Fibroblast of lung (primary cell): Measurements from ENCODE around the gene KIF2A. TPM values are rescaled to one million over a fixed set of nuclear protein-coding genes. Genes with fewer than 3 reads are reported as not detected.

ENCODE experiments used
- DNase-seq, 2 donors: peaks; one replicate each; pipeline versions ENCODE4 v3.0.0 to v3.0.0-alpha.2; 2010; ENCODE audit warnings: low read depth in 2 of 2
- H2AFZ ChIP-seq: 2 replicates; pipeline ENCODE4 v1.5.1; 2012; ENCODE audit warnings: low read length, control low read depth, inconsistent platforms
- H3K27ac ChIP-seq: 2 replicates; pipeline ENCODE4 v1.5.1; 2011; ENCODE audit warnings: low read length, control low read depth; ENCODE audit not compliant: insufficient read depth
- H3K27me3 ChIP-seq: 2 replicates; pipeline ENCODE4 v1.5.1; 2011; ENCODE audit warnings: mild to moderate bottlenecking, low read length; ENCODE audit not compliant: control insufficient read depth, insufficient read depth
- H3K36me3 ChIP-seq: 2 replicates; pipeline ENCODE4 v1.5.1; 2011; ENCODE audit warnings: low read length; ENCODE audit not compliant: control insufficient read depth, insufficient read depth
- H3K4me1 ChIP-seq: 2 replicates; pipeline ENCODE4 v1.5.1; 2011; ENCODE audit warnings: low read length; ENCODE audit not compliant: control insufficient read depth, insufficient read depth; ENCODE audit errors: extremely low read depth
- H3K4me2 ChIP-seq: 2 replicates; pipeline ENCODE4 v1.5.1; 2011; ENCODE audit warnings: low read length, control low read depth; ENCODE audit not compliant: insufficient read depth; ENCODE audit errors: extremely low read depth
- H3K4me3 ChIP-seq, 4 experiments: fragments of 200-600 bp in 1 of 4; sonication (generic) in 1 of 4; replicated peaks in 1 of 4; 2 replicates each; pipeline ENCODE4 v1.5.1; 2011 to 2016; ENCODE audit warnings: low read length in 4 of 4, low read depth in 3 of 4, mild to moderate bottlenecking in 3 of 4, control low read depth in 2 of 4, inconsistent platforms in 1 of 4, mixed read lengths in 1 of 4; ENCODE audit not compliant: insufficient read depth in 1 of 4; ENCODE audit errors: control extremely low read depth in 1 of 4
- H3K79me2 ChIP-seq: 2 replicates; pipeline ENCODE4 v1.5.1; 2012; ENCODE audit warnings: mild to moderate bottlenecking, low read length, inconsistent platforms; ENCODE audit not compliant: control insufficient read depth, insufficient read depth
- H3K9ac ChIP-seq: 2 replicates; pipeline ENCODE4 v1.5.1; 2011; ENCODE audit warnings: mild to moderate bottlenecking, low read length, control low read depth; ENCODE audit not compliant: insufficient read depth
- H3K9me3 ChIP-seq: 2 replicates; pipeline ENCODE4 v1.5.1; 2012; ENCODE audit warnings: low read depth, low read length; ENCODE audit not compliant: control insufficient read depth, insufficient read depth
- H4K20me1 ChIP-seq: 2 replicates; pipeline ENCODE4 v1.5.1; 2011; ENCODE audit warnings: low read length; ENCODE audit not compliant: control insufficient read depth, insufficient read depth; ENCODE audit errors: extremely low read depth
- CTCF ChIP-seq, 2 donors: IDR thresholded peaks in 1 of 2; conservative IDR thresholded peaks in 1 of 2; 1 replicate in 1 of 2; 2 replicates in 1 of 2; pipeline ENCODE4 v1.5.1; 2011 to 2012; ENCODE audit warnings: low read length in 2 of 2, control low read depth in 1 of 2, inconsistent platforms in 1 of 2, low read depth in 1 of 2, mild to moderate bottlenecking in 1 of 2
- EZH2 ChIP-seq: IDR thresholded peaks from 2 replicates; pipeline ENCODE4 v1.5.1; 2012; ENCODE audit warnings: low read length, control low read depth, mild to moderate bottlenecking; ENCODE audit errors: missing control alignments
- polyA plus RNA-seq, 2 donors: library from polyadenylated mRNA; depleted of rRNA in 1 of 2; stranded (reverse) in 1 of 2; unstranded in 1 of 2; fragments of >200 nt; gene quantifications; 2 replicates each; pipeline ENCODE4 v1.2.1, GENCODE V29; 2011 to 2012; ENCODE audit warnings: missing spikeins in 1 of 2
- total RNA-seq: library from RNA; depleted of rRNA; stranded (reverse); fragments of >200 nt; gene quantifications from 2 replicates; pipeline ENCODE4 v1.2.1, GENCODE V29; 2014

Gene KIF2A
- total and polyA plus RNA-seq, 2 donors (not counting 1 experiment from before 2014, with no cell fraction given), result 43.7 to 59.3 TPM

- no peaks in the 10 kb centered on the region for H3K4me1 ChIP-seq
- no peak overlapping the region for H3K4me2 ChIP-seq
- no peak for DNase-seq
- H3K9me3 ChIP-seq, result no peaks in the 10 kb centered on the region
- H2AFZ ChIP-seq, result no peak overlapping the region
- no peak overlapping the region for H3K27ac ChIP-seq
- H3K27me3 ChIP-seq, result no peaks in the 10 kb centered on the region
- H3K79me2 ChIP-seq, result peaks cover 90% of the 10 kb centered on the region
- no peaks in the 10 kb centered on the region for H3K36me3 ChIP-seq
- H3K9ac ChIP-seq, result no peak overlapping the region
- H4K20me1 ChIP-seq, result no peaks in the 10 kb centered on the region
- TF ChIP-seq EZH2 (no peak), CTCF (conservative IDR thresholded peaks at IDR 0.05 in 1 of 2, IDR thresholded peaks at IDR 0.05 in 1 of 2; ENCODE audit: low read depth in 1 of 2, low read length in 2 of 2) (no peak)
- no peak overlapping the region for H3K4me3 ChIP-seq
These were observed 8.3 kb downstream of the KIF2A start for GRCh38 chr5:62314213-62314830.

- no peaks in the 10 kb centered on the region for H3K27me3 ChIP-seq
- no peak overlapping the region for H2AFZ ChIP-seq
- no peak overlapping the region for H3K9ac ChIP-seq
- peaks cover 89% of the 10 kb centered on the region for H3K79me2 ChIP-seq
- DNase-seq, result peak in 1 of 2 donors; percentile 43
- no peaks in the 10 kb centered on the region for H3K4me1 ChIP-seq
- no peak overlapping the region for H3K27ac ChIP-seq
- no peak for TF ChIP-seq EZH2
- no peak for TF ChIP-seq CTCF (conservative IDR thresholded peaks at IDR 0.05 in 1 of 2, IDR thresholded peaks at IDR 0.05 in 1 of 2; ENCODE audit: low read depth in 1 of 2, low read length in 2 of 2)
- H3K4me3 ChIP-seq, result no peak overlapping the region
- H3K4me2 ChIP-seq, result no peak overlapping the region
- no peaks in the 10 kb centered on the region for H3K9me3 ChIP-seq
- no peaks in the 10 kb centered on the region for H4K20me1 ChIP-seq
- H3K36me3 ChIP-seq, result no peaks in the 10 kb centered on the region
These were observed 9.6 kb downstream of the KIF2A start for GRCh38 chr5:62315376-62316175.

GRCh38 chr5:62316176-62316502 is 10.1 kb downstream of the KIF2A start:
- no peak overlapping the region for H3K9ac ChIP-seq
- no peaks in the 10 kb centered on the region for H4K20me1 ChIP-seq
- TF ChIP-seq EZH2, result no peak
- peak overlapping the region; percentile 3 for H3K4me2 ChIP-seq
- H3K4me3 ChIP-seq, result no peak overlapping the region
- H3K79me2 ChIP-seq, result peaks cover 88% of the 10 kb centered on the region
- no peaks in the 10 kb centered on the region for H3K4me1 ChIP-seq
- H3K9me3 ChIP-seq, result no peaks in the 10 kb centered on the region
- H3K27ac ChIP-seq, result no peak overlapping the region
- no peaks in the 10 kb centered on the region for H3K36me3 ChIP-seq
- DNase-seq, result peak; percentile 48 to 51
- H3K27me3 ChIP-seq, result no peaks in the 10 kb centered on the region
- H2AFZ ChIP-seq, result no peak overlapping the region
